ENCODE data around the gene LIPC.

Gene LIPC

DNA sequence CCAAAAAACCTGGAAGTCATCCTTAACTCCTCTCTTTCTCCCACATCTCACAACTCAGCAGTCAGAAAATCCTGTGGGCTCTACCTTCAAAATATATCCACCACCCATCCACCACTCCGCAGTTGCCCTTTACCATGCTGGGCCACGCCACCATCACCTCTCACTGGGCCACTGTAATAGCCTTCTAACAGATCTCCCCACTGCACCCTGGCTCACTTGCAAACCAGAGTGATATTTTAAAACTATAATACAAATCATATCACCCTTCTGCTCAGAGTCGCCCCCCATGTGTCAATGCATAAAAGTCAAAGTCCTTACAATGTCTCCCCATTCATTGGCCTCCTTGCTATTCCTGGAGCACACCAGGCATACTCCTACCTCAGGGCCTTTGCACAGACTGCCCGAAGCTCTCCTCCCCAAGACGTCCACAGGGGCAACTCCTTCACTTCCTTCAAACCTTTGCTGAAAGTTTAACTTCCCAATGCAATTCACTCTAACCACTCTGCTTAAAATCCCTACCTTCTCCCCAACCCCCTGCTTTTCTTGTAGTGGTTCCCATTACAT lies 1.5 kb upstream of the LIPC start:
- H3K36me3 ChIP-seq = no peaks in the 10 kb centered on the region
- no peak for DNase-seq
- TF ChIP-seq, protein P1, sequence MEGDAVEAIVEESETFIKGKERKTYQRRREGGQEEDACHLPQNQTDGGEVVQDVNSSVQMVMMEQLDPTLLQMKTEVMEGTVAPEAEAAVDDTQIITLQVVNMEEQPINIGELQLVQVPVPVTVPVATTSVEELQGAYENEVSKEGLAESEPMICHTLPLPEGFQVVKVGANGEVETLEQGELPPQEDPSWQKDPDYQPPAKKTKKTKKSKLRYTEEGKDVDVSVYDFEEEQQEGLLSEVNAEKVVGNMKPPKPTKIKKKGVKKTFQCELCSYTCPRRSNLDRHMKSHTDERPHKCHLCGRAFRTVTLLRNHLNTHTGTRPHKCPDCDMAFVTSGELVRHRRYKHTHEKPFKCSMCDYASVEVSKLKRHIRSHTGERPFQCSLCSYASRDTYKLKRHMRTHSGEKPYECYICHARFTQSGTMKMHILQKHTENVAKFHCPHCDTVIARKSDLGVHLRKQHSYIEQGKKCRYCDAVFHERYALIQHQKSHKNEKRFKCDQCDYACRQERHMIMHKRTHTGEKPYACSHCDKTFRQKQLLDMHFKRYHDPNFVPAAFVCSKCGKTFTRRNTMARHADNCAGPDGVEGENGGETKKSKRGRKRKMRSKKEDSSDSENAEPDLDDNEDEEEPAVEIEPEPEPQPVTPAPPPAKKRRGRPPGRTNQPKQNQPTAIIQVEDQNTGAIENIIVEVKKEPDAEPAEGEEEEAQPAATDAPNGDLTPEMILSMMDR (IDR thresholded peaks at IDR 0.05; ENCODE audit: low read depth, low read length) = no peak
- H3K9me3 ChIP-seq (ENCODE audit: severe bottlenecking) = no peaks in the 10 kb centered on the region
- no peak overlapping the region for H3K4me3 ChIP-seq (ENCODE audit: low read depth, low read length)
- H3K27ac ChIP-seq = no peak overlapping the region
- H3K27me3 ChIP-seq (ENCODE audit: insufficient read depth, low read depth, severe bottlenecking) = no peaks in the 10 kb centered on the region

DNA sequence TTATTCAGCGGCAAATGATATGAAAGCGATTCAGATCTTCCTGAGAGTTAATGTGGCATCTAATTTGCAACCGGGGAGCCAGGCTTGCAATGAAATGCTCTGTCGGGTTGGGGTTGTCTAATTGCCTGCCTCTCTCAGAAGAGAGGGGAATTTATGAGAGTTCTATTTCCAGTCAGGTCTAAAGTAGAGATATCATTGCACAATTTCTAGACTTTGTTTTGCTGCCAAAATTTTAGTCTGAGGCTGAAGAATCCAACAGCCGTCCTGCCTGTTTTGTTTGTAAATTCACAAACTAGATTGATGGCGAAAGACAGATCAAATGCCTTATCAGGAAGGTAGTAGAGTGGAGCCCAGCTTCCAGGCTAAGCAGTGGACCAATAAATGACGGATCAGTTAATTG lies 610 bp downstream of the LIPC start:
- no peak overlapping the region for H3K4me3 ChIP-seq (ENCODE audit: low read depth, low read length)
- H3K36me3 ChIP-seq = no peaks in the 10 kb centered on the region
- H3K27me3 ChIP-seq (ENCODE audit: insufficient read depth, low read depth, severe bottlenecking) = no peaks in the 10 kb centered on the region
- H3K27ac ChIP-seq = no peak overlapping the region
- TF ChIP-seq, protein P1 (IDR thresholded peaks at IDR 0.05; ENCODE audit: low read depth, low read length) = no peak
- no peak for DNase-seq
- H3K9me3 ChIP-seq (ENCODE audit: severe bottlenecking) = no peaks in the 10 kb centered on the region

DNA sequence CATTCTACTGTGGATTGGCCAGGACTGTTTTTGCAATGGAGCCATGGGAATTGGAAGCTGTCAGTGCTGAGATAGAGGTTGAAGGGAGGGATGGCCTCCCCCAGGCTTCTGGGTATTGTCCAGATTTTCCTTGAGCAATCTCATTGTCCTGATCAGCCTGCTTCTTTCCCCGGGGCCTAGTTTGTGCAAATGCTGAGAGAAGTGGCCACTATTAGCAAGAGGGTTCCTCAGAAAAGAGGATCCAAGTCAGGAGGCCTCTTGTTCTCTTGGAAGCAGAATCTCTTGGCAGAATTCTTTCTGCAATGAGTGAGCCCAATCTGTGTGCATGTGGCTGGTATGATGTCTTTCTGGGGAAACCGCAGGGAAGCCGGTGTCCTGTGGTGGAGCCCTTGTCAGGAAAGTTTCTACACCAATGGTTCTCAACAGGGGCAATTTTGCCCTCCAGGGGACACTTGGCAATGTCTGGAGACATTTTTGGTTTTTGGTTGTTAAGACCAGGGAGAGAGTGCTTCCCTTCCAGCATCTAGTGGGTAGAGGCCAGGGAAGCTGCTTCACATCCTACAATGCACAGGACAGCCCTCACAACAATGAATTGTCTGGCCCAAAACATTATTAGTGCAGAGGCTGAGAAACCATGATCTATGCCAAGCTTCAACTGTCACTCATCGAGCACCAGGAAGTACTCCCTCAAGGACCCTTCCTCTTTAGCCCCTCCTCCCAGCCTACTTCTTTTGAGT lies 2.0 kb downstream of the LIPC start:
- DNase-seq = no peak
- Histone ChIP-seq H3K9me3 (ENCODE audit: severe bottlenecking) (no peaks in the 10 kb centered on the region), H3K4me3 (ENCODE audit: low read depth, low read length) (no peak overlapping the region), H3K27ac (no peak overlapping the region), H3K36me3 (no peaks in the 10 kb centered on the region), H3K27me3 (ENCODE audit: insufficient read depth, low read depth, severe bottlenecking) (no peaks in the 10 kb centered on the region)
- TF ChIP-seq, protein P1 (IDR thresholded peaks at IDR 0.05; ENCODE audit: low read depth, low read length) = 0 out of 2 replicates have a peak, but pooled peaks have one; percentile 3

DNA sequence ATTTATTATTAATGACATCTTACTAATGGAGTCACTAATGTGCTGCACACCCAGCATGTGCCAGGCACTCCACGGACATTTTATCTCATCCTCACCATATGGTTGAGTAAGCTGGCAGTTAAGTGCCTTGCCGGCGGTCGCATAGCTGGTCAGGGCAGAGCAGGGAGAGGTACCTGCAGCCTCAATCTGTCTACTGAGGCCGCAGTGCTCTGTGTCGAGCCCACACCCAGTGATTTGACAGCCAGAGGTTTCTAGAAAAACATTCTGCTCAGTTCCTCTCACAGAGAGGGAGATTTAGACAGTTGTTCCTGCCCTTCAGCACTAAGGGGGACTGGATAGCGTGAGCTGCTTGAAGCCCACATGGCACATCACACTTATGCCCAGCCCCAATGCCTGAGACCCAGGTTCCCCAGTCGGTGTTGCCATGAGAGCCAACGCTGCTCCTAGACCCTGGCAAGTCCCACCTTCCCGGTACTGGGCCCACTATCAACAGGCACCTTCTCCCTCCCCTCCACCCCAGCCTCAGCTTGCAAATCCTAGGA lies 2.6 kb downstream of the LIPC start:
- H3K9me3 ChIP-seq (ENCODE audit: severe bottlenecking) = no peaks in the 10 kb centered on the region
- no peaks in the 10 kb centered on the region for H3K36me3 ChIP-seq
- TF ChIP-seq, protein P1 (IDR thresholded peaks at IDR 0.05; ENCODE audit: low read depth, low read length) = no peak
- no peak overlapping the region for H3K4me3 ChIP-seq (ENCODE audit: low read depth, low read length)
- no peaks in the 10 kb centered on the region for H3K27me3 ChIP-seq (ENCODE audit: insufficient read depth, low read depth, severe bottlenecking)
- no peak for DNase-seq
- no peak overlapping the region for H3K27ac ChIP-seq

DNA sequence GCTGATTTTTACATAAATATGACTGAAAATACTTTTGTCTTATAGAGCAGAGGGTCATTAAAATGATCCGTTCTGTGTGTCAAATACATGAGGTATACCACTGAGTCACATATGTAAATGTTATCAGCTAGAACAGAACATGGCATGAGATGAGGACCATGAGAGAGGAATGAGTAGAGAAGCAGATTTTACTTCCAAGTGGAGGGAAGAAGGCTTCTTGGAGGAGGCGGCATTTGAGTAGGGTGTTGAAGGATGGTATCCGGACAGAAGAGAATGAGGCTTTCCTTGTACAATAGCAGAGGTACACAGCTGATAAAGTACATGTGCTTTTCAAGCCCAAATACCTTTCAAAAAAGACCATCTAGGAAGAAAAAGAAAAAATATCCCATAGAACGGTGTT lies 4.8 kb downstream of the LIPC start:
- H3K27me3 ChIP-seq (ENCODE audit: insufficient read depth, low read depth, severe bottlenecking) = no peaks in the 10 kb centered on the region
- no peak for DNase-seq
- TF ChIP-seq, protein P1 (IDR thresholded peaks at IDR 0.05; ENCODE audit: low read depth, low read length) = no peak
- H3K27ac ChIP-seq = no peak overlapping the region
- H3K36me3 ChIP-seq = no peaks in the 10 kb centered on the region
- H3K9me3 ChIP-seq (ENCODE audit: severe bottlenecking) = no peaks in the 10 kb centered on the region
- H3K4me3 ChIP-seq (ENCODE audit: low read depth, low read length) = no peak overlapping the region

Measured in WERI-Rb-1 (cell line).